Embryonic facial prominence (tissue), 1 donor: Measurements from ENCODE around the gene SIVA1.

Experiments
- DNase-seq: peaks from one replicate; pipeline ENCODE4 v3.0.0-alpha.2; 2016; ENCODE audit errors: extremely low spot score

Gene SIVA1

GRCh38 chr14:104784846-104785707, 32.1 kb downstream of the SIVA1 start:
- no peak for DNase-seq

GRCh38 chr14:104785708-104786080, 32.7 kb downstream of the SIVA1 start:
- DNase-seq, result no peak

DNA sequence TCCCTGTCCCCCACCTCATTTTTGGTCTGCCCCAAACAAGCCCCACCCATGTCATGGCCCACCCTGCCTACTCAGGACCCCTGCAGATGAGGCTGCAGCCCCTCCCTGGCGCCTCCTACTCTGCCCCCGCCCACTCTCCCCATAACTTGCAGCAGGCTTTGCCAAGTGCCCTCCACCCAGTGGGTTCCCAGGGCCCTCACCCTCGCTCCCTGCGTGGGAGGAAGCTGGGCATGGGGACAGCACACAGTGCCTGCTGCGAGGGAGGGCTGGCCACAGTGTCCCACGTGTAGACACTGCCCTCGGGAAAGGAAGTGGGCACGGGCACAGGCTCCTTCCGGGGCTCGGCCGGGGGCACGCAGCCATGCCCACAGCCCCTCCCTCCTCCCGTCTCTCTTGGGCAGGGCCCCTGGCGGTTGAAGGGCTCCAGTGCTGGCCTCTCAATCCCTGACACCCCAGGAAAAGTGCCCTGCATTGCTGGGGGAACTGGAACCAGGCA, 33.2 kb downstream of the SIVA1 start:
- no peak for DNase-seq

DNA sequence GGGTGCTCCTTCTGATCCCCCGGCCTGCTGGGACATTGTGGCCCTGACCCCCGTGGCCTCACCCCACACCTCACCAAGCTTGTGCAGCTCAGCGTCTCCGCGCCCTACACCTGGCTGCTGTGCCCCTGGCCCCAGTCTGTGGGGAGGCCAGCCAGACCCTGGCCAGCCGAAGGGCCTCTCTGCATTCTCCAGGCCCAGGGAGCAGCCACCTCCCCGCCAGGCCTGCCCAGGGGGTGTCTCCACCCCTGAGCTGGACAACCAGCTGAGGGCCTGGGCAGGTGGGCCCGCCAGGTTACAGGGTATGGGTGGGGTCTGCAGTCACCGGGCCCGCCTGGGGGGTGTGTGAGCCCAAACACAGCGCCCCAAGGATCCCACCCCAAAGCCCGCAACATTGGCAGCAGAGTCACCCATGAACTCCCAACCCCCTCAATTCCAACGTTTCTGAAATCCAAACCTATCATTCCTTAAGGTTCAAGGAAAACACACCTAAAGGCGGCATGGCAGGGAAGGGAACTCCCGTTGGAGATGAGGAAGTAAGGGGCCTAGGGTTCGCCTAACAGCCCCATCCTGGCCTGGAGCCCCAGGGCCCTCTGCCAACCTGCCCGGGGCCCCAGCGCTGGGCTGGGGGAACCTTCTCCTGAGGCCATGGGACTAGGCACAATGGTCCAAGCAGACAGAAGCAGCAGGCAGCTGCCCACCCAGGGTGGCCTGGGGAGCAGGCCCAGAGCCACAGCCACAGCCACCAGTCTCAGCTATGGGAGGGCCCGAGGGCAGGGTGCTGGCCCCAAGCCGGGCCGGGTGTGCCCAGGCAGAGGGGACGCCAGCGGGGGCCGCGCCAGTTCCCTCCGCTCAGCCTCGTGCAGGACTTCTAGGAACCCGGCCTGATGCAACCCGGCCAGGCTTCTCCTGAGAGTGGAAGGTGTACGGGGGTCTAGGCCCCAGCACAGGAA, 34.1 kb downstream of the SIVA1 start:
- no peak for DNase-seq

DNA sequence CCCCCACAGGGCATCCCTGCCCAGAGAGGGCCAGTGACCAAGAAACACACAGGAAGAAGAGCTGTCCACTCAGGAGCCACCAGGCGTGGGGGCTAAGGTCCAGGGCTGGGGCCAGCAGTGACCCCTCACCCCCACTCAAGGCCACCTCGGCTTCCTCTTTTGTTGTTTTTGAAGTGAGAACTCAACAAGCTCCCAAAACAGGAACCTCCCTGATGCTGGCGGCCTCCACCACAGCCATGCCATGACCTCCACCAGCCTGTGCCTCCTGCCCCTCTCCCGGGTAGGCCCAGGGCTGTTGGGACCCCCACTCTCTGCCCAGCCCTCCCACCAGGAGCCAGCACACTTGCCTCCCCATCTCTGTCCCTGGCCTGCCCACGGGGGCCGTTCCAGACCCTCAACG, 34.8 kb downstream of the SIVA1 start:
- no peak for DNase-seq

GRCh38 chr14:104788161-104788818, 35.3 kb downstream of the SIVA1 start:
- no peak for DNase-seq

DNA sequence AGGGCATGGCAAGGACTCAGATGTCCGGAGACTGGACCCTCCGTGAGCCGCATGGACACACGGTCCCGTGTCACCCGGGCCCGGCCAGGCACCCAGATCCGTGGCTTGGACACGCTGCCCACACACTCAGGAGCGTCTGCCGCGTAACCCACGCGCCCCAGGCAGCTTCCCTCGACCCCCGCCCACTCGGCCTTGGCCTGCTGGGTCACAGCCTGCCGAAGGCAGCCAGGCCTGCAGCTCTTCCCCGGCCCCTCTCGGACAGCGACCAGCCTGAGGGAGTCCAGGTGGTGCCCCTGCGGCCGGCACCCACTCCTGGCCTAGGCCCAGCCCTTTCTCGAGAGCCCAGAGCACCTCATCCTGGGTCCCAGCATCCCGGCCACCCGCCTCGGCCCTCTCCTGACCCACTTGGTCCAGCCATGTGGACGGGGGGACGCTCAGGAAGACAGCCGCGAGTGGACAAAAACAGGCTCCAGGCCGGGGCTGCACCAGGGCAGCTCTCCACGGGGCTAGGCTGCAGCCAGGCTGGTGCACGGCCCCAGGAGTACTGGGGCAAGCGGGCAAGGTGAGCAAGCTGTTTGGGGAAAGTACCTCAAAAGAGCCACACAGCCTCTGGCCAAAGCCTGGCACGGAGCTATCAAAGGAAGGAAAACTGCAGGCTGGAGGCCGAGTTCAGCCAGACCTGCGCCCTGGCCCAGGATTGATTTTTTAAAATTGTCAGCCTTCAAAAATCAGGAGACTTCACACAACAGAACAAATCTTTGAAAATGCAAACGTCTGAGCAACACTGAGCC, 36.1 kb downstream of the SIVA1 start:
- no peak for DNase-seq

DNA sequence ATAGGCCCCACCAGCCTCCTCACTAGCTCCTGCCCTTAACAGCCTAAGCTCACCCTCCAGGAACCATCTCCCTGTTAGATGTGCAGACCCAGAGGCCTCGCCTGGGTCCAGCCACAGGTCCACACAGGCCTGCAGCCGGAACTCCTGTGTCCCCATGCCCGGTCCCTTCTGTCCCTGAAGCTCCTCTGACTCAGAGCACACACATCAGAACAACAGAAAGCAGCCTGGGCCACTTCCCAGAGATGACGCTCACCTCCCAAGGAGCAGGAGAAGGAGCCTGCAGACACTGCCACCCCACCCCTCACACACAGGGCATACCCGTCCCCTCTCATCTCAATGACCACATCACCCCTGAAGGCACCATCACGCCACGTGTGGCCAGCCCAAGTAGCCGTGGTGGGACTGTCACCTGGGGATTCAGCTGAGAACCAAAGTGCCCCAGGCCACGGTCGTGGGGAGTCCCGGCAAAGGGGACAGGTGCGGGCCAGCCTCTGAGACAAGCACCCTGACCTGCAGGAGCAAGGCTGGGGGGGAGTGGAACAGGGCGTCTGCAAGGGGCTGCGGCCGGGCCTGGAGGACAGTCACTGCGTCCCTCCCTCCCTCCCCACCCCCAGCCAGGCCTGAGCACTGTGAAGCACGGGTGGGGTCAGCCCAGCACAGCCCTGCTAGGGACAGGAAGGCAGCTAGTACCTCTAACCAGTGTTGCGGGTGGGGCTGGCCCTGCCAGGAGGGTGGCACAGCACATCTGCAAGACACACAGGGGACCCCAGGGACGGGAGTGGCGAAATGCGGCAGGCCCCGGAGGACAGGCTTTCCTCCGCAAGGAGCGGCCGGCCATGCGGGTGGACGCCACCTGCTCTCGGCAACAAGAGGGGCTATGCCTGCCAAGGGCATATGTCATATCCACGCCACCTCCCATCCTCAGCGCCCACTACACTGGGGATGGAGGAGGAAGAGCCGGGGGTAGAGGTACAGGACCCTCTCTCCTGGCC, 37.1 kb downstream of the SIVA1 start:
- DNase-seq, result no peak

DNA sequence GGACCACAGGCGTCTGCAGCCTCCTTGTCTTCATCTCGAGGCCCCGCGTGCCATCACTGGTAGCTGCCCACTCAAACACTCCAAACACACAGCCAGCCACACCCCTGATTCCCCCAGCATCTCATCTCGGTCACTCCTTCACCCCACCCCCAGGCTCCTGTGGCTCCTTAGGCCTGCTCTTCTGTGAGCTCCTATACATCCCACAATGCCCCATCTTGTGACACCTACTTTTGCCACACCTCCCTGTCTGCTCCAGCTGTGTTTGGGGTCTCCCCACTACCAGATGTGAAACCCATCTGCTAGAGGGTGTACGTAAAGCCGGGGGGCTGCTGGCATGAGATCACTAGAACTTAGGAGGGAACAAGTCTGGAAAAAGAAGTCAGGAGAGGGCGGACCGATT, 38.5 kb downstream of the SIVA1 start:
- DNase-seq, result no peak

- DNase-seq, result no peak
Observed at GRCh38 chr14:104792101-104792884, 39.3 kb downstream of the SIVA1 start.

DNA sequence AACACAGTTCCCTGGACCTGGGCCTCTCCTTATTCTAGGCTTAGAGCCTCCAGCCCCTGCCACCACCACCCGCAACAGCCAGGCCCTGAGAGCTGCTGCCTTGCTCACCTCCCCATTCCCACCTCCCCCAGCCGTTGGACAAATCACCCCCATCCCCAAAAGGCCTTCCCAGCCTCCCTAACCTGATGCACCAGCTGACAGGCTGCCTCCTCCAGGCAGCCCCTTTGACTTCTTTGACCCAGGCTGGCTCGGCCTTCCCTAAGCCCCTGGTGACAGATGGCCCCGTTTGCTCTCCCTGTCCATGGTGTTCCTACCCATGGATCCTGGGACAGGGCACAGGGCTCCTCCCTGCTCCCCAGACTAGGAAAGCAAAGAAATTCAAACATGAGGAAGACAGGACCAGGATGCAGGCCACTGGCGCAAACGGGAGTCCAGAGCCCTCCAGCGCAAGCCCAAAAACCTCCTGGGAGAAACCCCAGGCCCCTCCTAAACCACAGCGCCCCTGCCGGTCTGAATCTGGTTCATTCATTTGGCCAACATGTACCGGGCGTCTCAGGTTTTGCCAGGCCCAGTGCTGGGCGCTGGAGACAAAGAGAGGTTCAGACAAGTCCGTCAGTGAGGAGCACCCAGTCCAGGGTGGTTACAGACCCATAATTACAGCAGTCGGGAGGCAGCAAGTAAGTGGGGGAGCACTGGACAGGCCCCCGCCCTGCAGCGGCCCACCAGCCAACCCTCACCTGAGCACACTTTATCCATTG, 40.2 kb downstream of the SIVA1 start:
- no peak for DNase-seq

GRCh38 chr14:104793703-104793959, 40.7 kb downstream of the SIVA1 start:
- DNase-seq, result no peak

DNA sequence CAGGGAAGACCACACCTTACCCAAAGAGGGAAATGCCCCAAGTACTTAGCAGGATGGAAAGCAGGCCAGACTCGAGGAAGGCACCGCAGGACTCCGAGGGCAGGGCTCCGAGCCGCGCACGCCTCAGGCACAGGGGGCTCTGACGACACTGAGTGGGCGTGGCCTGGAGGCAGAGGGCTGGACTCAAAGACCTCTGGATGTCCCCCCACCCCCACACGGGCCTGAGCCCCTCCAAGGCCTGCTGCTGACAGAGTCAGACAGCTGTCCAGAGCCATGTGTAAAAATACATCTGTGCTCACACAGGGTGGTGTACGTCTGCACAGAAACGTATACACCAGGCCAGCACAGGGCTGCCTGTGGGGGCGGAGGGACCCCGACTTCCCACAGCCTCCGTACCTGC, 41.2 kb downstream of the SIVA1 start:
- no peak for DNase-seq

DNA sequence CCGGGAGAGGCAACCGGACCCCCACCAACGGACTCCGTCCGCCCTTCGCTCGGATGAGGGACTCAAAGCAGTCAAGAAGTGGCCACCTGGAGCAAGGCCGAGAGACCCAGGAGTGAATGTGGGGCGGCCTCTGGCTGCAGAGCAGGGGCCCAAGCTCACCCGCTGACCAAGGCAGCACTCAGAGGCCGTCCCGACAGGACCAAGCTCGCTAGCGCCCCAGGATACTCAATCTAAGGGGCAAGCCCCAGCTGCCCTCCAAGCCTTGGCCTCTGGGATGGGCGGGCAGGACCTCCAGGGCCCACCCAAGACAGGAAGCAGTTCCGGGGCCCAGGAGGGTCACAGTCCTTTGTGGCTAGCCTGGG, 41.7 kb downstream of the SIVA1 start:
- DNase-seq, result no peak

DNA sequence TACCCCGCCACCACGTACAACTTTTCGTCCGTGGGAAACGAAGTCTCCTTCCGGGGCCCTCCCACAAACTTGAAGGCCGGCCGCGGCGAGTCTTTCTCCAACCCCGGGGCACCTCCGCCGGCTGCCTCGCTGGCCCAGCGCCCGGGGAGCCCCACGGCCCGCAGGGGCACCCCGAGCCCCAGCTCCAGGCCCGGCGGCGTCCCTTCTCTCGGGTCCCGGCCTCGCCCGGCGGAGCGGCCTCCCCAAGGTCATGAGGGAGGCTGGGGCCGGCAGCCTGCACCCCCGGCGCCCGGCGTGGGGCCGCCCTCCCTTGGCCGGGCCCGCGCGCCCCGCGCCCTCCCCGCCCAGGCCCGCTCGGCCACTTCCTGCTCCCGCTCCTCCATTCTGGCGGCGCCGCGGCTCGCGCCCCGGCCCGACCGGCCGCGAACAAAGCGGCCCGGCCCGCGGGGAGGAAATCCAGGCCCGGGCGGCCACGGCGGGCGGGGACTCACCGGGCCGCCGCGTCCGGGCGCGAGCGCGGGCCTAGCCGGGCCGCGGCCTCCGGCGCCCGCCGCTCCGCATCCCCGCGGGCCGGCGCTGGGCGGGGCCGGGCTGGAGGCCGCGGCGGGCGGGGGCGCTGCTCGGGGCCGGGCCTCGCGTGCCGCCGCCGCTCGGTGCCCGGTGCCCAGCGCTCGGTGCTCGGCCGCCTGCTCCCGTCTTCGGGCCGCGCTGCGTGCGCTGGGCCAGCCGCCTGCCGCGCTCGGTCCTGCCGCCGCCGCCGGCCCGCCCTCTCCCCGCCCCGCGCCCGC, 42.2 kb downstream of the SIVA1 start, which contains the start of gene AKT1:
Gene AKT1 (minus strand): TSS at position 756 of the 788 bp plus-strand sequence. CDS start 3,105 bp downstream, outside the sequence.
- DNase-seq, result no peak

DNA sequence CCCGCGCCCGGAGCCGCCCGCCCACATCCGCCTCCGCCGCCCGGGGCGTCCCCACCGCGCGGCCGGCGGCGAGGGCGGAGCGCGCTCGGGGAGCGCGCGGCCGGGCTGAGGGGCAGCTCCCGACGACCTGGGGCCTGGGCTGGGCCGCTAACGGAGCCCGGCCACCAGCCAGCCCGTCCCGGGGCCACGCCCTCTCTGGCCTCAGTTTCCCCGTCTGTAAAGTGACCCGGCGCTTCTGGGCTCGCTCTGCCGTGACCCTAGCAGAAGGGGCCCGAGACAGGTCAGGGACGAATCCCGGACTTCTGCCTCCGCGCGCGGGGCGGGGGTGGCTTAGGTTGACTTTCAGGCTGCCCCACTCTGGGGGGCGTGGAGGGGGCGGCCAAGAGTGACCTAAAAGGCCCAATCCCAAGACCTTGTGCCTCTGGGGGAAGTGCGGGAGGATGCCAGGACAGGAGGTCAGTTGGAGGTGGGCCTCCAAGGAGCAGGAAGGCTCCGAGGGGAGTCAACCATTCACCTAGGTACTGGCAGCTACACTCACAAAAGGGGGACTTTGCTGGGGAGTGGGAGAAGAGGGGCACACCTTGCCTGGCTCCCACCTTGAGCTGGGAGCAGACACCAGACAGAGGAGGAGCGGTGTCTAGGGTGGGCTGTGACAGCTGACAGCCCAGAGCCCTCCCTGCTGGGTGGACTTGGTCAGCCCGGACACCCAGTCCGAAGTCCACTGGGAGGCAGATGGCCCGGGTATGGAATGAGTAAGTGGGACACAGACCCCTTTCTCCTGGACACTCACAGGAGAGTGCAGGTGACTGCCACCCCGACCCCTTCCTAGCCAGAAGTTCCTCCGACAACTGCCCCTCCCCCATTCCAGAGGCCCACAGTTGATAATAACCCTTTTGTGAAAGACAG, 43.1 kb downstream of the SIVA1 start:
- no peak for DNase-seq

GRCh38 chr14:104796687-104797081, 43.7 kb downstream of the SIVA1 start:
- DNase-seq, result no peak
